Measurements from ENCODE around the gene MAPK4. TPM values are rescaled to one million over a fixed set of nuclear protein-coding genes. Genes with fewer than 3 reads are reported as not detected.
"Not testable (repeated sequence)": the region's sequence is repeated elsewhere in the genome, so short reads cannot be mapped to it uniquely, and the experiment has no call there.

Gene MAPK4
- not detected for total RNA-seq

DNA sequence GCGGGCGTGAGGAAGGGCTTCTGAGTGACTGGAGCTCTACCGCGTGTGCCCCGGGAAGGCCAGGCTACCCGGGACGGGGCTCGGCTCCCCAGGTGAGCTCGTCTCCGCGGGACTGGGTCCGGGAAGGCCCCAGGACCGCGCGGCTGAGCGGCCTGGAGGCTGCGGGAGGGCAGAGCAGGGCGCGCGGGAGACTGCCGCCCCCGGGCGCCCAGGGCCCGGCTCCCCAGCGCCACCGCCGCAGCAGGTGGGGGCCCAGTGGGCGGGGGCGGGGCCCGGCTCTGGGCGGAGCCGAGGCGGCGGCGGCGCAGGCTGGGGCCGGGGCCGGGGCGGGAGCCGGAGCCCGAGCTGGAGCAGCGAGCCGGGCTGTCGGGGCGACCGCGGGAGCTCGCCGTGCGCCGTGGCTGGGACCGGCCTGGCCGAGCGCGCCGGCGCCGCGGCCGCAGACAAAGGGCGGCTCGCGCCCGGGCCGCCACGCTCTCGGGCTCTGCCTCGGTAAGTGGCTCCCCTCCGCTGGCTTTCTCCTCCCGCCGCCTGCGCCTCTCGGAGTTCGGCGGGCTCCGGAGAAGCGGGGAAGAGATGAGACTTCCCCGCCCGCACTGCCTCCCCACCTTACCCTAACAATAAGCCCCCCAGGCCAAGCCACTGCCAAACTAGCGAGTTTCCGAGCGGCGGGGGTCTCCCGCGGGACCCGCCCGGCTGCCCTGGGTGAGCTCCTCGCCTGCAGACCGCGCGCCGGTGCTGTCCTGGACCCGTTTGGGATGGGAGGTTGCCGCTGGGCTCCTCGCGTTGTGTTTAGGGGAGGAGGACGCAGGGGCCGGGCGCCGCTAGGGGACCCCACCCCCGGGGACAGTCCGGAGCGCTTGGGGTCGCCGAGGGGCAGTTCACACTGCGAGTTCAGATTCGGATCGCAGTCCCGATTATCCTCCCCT, at the start of gene MAPK4:
TSS of gene MAPK4 (plus strand) at position 336 of the 929 bp plus-strand sequence. CDS start 103,872 bp downstream, outside the sequence.
- DNase-seq (peak; percentile 21 to 31), ATAC-seq (replicated peaks in 1 of 2) (peak; percentile 86 to 89)
- H3K4me3 Mint-ChIP-seq, result peak within 1 kb of the TSS; percentile 70 to 71
- H3K4me1 Mint-ChIP-seq (ENCODE audit: low read depth), result no peaks in the 10 kb centered on the region
- H3K27ac Mint-ChIP-seq, result no peak within 1 kb of the TSS
- H3K36me3 Mint-ChIP-seq (ENCODE audit: insufficient read depth in 2 of 2), result peaks cover 0 to 6% of the 10 kb centered on the region in 2 donors
- H3K27me3 Mint-ChIP-seq (ENCODE audit: low read depth), result peaks cover 75% of the 10 kb centered on the region
- H3K9me3 Mint-ChIP-seq, result peaks cover 5 to 8% of the 10 kb centered on the region in 2 donors

- not testable (repeated sequence) for H3K4me3 Mint-ChIP-seq; H3K4me1 Mint-ChIP-seq (ENCODE audit: low read depth); ATAC-seq (replicated peaks in 1 of 2); DNase-seq; H3K27me3 Mint-ChIP-seq (ENCODE audit: low read depth); H3K9me3 Mint-ChIP-seq; H3K27ac Mint-ChIP-seq; H3K36me3 Mint-ChIP-seq (ENCODE audit: insufficient read depth in 2 of 2)
Measured at GRCh38 chr18:50517277-50517676, 42.6 kb upstream of the MAPK4 start.

DNA sequence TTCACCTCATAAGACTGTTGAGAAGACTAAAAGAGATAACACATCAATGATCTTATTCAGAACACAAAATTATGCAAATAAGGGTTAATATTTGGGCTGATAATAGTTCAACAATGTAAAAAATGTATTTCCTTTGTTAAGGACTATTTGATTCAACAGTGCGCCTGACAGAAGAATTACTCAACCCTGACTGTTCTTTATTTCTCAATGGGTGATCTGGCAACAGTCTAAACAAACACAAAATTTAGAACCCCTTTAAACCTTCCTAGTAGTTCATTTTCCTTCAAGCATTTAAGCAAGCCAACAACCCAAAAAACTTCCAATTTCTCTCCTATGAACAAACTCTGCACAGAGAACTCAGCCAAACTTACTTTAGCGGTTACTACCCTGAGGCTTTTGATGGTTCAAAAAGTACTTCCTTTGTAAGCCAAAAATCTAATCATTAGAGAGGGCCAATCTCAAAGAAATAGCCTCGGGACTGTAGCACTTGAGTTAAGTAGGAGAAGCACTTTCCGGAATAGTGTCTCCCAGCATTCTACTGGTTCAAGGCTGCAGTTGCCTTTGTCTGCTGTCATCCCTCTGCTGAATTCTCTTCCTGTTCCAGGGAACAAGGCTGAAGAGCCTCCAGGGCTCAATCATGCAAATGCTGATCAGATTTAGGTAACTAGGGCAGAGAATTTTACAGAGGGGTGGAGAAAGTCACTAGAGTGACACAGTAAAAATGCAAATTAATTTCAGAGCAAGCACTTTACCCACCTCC, 40.9 kb upstream of the MAPK4 start:
- Mint-ChIP-seq H3K4me1 (ENCODE audit: low read depth) (no peaks in the 10 kb centered on the region), H3K4me3 (no peak overlapping the region), H3K27ac (no peak overlapping the region), H3K36me3 (ENCODE audit: insufficient read depth in 2 of 2) (no peaks in the 10 kb centered on the region), H3K27me3 (ENCODE audit: low read depth) (no peaks in the 10 kb centered on the region), H3K9me3 (no peaks in the 10 kb centered on the region)
- no peak for ATAC-seq (replicated peaks in 1 of 2)
- no peak for DNase-seq

DNA sequence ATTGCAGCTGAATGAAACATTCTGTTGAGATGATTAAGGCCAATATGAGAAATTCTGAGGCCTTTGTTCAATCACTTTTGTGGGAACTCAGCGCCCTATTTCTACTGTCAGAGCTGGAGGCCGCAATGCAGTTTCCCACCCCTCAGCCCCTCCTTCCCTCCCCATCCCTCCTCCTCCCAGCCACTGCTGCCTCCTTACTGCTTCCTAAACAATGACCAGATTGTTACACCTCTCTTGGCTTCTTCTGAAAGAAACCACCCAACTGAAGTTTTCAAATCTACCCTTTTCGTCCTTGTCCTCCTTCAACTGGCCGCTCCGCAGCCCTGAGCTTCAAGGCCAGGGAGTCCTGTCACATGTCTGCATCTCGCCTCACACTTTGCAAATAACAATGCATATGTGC, 36.7 kb upstream of the MAPK4 start:
- H3K4me1 Mint-ChIP-seq (ENCODE audit: low read depth), result no peaks in the 10 kb centered on the region
- ATAC-seq (replicated peaks in 1 of 2) (no peak), DNase-seq (no peak)
- peaks cover 5% of the 10 kb centered on the region for H3K27me3 Mint-ChIP-seq (ENCODE audit: low read depth)
- H3K9me3 Mint-ChIP-seq, result peaks cover 0 to 2% of the 10 kb centered on the region in 2 donors
- no peak overlapping the region for H3K4me3 Mint-ChIP-seq
- H3K27ac Mint-ChIP-seq, result no peak overlapping the region
- peaks cover 0 to 3% of the 10 kb centered on the region in 2 donors for H3K36me3 Mint-ChIP-seq (ENCODE audit: insufficient read depth in 2 of 2)

DNA sequence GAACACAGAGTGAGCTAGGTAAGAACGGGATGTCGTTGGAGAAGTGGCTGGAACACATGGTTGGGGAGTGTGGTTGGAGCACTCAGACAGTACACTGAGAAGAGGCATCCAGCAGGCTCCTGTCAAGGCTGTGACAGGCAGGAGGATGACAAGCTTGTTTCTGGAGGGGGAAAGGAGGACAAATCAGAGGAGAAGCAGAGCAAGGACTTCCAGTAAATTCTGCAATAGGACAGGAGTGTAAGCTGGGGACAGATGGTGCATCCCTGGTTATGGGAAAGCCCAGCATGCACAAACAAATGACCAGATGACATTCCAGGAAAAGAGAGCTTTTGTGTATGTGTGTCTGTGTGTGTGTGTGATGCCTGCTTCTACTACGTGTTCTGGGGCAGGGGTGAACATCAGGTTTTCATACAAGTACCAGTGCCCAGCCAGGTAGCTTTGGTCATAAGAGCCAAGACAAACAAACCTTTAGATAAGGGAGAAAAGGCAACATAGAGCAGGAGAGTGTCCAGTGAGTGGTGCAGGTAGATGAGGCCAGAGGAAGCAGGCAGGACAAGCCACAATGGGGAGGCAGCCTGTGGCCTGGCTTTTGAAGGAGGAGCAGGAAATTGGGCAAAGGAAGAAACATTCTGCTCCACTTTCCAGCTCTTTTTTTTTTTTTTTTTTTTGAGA, 32.1 kb upstream of the MAPK4 start:
- no peak for DNase-seq
- Mint-ChIP-seq H3K4me1 (ENCODE audit: low read depth) (no peaks in the 10 kb centered on the region), H3K36me3 (ENCODE audit: insufficient read depth in 2 of 2) (peaks cover 2 to 3% of the 10 kb centered on the region in 2 donors), H3K4me3 (no peak overlapping the region), H3K27me3 (ENCODE audit: low read depth) (peaks cover 9% of the 10 kb centered on the region), H3K9me3 (peaks cover 3 to 4% of the 10 kb centered on the region in 2 donors), H3K27ac (no peak overlapping the region)
- no peak for ATAC-seq (replicated peaks in 1 of 2)

DNA sequence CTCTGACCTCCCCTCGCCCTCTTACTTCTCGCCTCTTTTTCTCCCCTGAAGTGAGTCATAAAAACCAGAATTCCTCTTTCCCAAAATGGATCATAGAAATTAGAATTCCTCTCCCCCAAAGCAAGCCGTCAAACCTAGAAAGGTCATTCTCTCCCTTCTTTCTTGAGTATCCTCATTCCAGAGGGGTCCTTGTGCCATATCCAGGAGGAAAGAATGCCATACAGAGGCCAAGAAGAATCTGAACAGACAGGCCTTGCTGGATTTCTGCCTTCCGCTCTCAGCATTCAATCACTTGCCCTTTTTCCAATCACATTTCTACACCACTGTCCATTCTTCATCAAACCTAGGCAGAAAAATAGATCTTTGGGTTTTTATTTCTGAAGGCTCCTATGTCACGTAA, 31.1 kb upstream of the MAPK4 start:
- peaks cover 3 to 8% of the 10 kb centered on the region in 2 donors for H3K36me3 Mint-ChIP-seq (ENCODE audit: insufficient read depth in 2 of 2)
- no peak for ATAC-seq (replicated peaks in 1 of 2)
- H3K27me3 Mint-ChIP-seq (ENCODE audit: low read depth), result peaks cover 9% of the 10 kb centered on the region
- no peak overlapping the region for H3K4me3 Mint-ChIP-seq
- H3K9me3 Mint-ChIP-seq, result peaks cover 8 to 11% of the 10 kb centered on the region in 2 donors
- no peak overlapping the region for H3K27ac Mint-ChIP-seq
- no peaks in the 10 kb centered on the region for H3K4me1 Mint-ChIP-seq (ENCODE audit: low read depth)
- DNase-seq, result no peak

- Mint-ChIP-seq H3K36me3 (ENCODE audit: insufficient read depth in 2 of 2) (peaks cover 3 to 11% of the 10 kb centered on the region in 2 donors), H3K9me3 (peaks cover 14 to 16% of the 10 kb centered on the region in 2 donors)
- not testable (repeated sequence) for DNase-seq; H3K27me3 Mint-ChIP-seq (ENCODE audit: low read depth); H3K4me1 Mint-ChIP-seq (ENCODE audit: low read depth); H3K27ac Mint-ChIP-seq; H3K4me3 Mint-ChIP-seq; ATAC-seq (replicated peaks in 1 of 2)
Measured at GRCh38 chr18:50533822-50534221, 26.1 kb upstream of the MAPK4 start.

DNA sequence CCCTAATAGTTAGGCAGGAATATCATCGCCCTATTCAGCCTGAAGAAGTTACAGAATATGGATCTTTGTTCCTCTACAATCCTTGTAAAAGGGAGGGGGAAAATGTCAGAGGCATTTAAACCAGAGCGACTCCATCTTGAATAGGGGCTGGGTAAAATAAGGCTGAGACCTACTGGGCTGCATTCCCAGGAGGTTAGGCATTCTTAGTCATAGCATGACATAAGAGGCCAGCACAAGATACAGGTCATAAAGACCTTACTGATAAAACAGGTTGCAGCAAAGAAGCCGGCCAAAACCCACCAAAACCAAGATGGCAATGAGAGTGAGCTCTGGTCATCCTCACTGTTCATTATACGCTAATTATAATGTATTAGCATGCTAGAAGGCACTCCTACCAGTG, 15.4 kb upstream of the MAPK4 start:
- not testable (repeated sequence) for H3K36me3 Mint-ChIP-seq (ENCODE audit: insufficient read depth in 2 of 2); H3K4me1 Mint-ChIP-seq (ENCODE audit: low read depth); ATAC-seq (replicated peaks in 1 of 2); DNase-seq; H3K27ac Mint-ChIP-seq; H3K4me3 Mint-ChIP-seq; H3K9me3 Mint-ChIP-seq
- peaks cover 18% of the 10 kb centered on the region for H3K27me3 Mint-ChIP-seq (ENCODE audit: low read depth)

- Mint-ChIP-seq H3K27ac (no peak overlapping the region), H3K27me3 (ENCODE audit: low read depth) (peaks cover 12% of the 10 kb centered on the region), H3K4me1 (ENCODE audit: low read depth) (no peaks in the 10 kb centered on the region), H3K36me3 (ENCODE audit: insufficient read depth in 2 of 2) (no peaks in the 10 kb centered on the region), H3K4me3 (no peak overlapping the region), H3K9me3 (peaks cover 2 to 5% of the 10 kb centered on the region in 2 donors)
- DNase-seq, result no peak
- no peak for ATAC-seq (replicated peaks in 1 of 2)
Measured at GRCh38 chr18:50545936-50546335, 14.0 kb upstream of the MAPK4 start.

GRCh38 chr18:50548160-50548559, 11.7 kb upstream of the MAPK4 start:
- Mint-ChIP-seq H3K4me3 (no peak overlapping the region), H3K27ac (no peak overlapping the region), H3K27me3 (ENCODE audit: low read depth) (peaks cover 16% of the 10 kb centered on the region), H3K9me3 (peaks cover 2 to 5% of the 10 kb centered on the region in 2 donors), H3K4me1 (ENCODE audit: low read depth) (no peaks in the 10 kb centered on the region), H3K36me3 (ENCODE audit: insufficient read depth in 2 of 2) (no peaks in the 10 kb centered on the region)
- ATAC-seq (replicated peaks in 1 of 2) (no peak), DNase-seq (no peak)

GRCh38 chr18:50551651-50552050, 8.2 kb upstream of the MAPK4 start:
- H3K27me3 Mint-ChIP-seq (ENCODE audit: low read depth), result peaks cover 40% of the 10 kb centered on the region
- not testable (repeated sequence) for H3K4me3 Mint-ChIP-seq

DNA sequence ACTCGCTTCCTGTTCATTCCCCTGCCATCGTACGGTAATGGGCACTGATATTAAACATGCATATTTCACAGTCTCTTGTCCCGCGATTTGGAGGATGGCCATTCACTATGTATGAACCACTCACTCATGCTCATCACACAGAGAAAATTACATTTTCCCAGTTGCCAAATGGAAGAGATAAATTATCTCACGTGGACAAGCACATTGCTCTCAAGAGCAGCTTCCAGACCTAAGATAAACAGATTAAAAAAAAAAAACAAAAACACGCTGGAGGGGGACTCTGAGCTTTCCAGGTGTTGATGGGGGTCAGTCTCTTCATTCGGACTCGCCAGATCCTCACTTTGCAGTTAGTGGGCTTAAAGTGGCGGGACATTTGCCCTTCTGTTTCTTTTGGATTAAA, 1.7 kb upstream of the MAPK4 start:
- Mint-ChIP-seq H3K9me3 (peaks cover 6 to 8% of the 10 kb centered on the region in 2 donors), H3K27me3 (ENCODE audit: low read depth) (peaks cover 75% of the 10 kb centered on the region), H3K36me3 (ENCODE audit: insufficient read depth in 2 of 2) (peaks cover 0 to 8% of the 10 kb centered on the region in 2 donors), H3K4me1 (ENCODE audit: low read depth) (no peaks in the 10 kb centered on the region), H3K4me3 (no peak overlapping the region), H3K27ac (no peak overlapping the region)
- no peak for DNase-seq
- no peak for ATAC-seq (replicated peaks in 1 of 2)

More at GRCh38 chr18:50551651-50552050, 8.2 kb upstream of the MAPK4 start:
- H3K36me3 Mint-ChIP-seq (ENCODE audit: insufficient read depth in 2 of 2); H3K4me1 Mint-ChIP-seq (ENCODE audit: low read depth); H3K27ac Mint-ChIP-seq; DNase-seq; ATAC-seq (replicated peaks in 1 of 2): not testable (repeated sequence)
- H3K9me3 Mint-ChIP-seq, result peaks cover 6 to 13% of the 10 kb centered on the region in 2 donors
